ENCODE results near the gene EGF. TPM values are rescaled to one million over a fixed set of nuclear protein-coding genes. Genes with fewer than 3 reads are reported as not detected.

Gene EGF
- total RNA-seq: not detected in 2 replicates

DNA sequence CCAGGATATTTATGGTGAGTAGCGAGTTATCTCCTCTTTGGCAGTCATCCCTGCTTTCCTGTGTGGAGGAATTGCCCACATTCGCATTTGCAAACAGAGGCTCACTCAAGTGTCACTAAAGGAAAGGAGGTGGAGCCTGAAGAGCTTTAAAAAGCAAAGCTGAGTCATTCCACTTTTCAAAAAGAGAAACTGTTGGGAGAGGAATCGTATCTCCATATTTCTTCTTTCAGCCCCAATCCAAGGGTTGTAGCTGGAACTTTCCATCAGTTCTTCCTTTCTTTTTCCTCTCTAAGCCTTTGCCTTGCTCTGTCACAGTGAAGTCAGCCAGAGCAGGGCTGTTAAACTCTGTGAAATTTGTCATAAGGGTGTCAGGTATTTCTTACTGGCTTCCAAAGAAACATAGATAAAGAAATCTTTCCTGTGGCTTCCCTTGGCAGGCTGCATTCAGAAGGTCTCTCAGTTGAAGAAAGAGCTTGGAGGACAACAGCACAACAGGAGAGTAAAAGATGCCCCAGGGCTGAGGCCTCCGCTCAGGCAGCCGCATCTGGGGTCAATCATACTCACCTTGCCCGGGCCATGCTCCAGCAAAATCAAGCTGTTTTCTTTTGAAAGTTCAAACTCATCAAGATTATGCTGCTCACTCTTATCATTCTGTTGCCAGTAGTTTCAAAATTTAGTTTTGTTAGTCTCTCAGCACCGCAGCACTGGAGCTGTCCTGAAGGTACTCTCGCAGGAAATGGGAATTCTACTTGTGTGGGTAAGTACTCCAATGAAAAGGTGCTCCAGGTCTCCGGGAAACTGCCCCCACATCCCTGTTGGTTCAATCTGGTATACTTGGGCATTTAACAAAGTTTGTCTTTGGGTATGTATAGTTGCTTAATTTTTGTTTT lies at the start of gene EGF:
EGF (plus strand) TSS at position 178 of the 890 bp plus-strand sequence; CDS start at position 631, 453 bp downstream.

Other genes starting within 250 kb of the EGF start
- gene CASP6, start 209.4 kb upstream of the EGF start, total RNA-seq: 42.3 and 60.8 TPM in 2 replicates
- 4.0 and 52.1 TPM in 2 replicates for gene PLA2G12A, start 182.8 kb upstream of the EGF start, total RNA-seq
- gene CFI, start 110.9 kb upstream of the EGF start, total RNA-seq: 44.4 and 66.7 TPM in 2 replicates
- 2.4 and 5.9 TPM in 2 replicates for gene GAR1, start 97.1 kb upstream of the EGF start, total RNA-seq
- 0.06 TPM in 1 of 2 replicates, not detected in the other for gene RRH, start 84.9 kb upstream of the EGF start, total RNA-seq
- gene LRIT3, start 64.8 kb upstream of the EGF start, total RNA-seq: 0.06 TPM in 1 of 2 replicates, not detected in the other

All from bladder microvascular endothelial cell (primary cell).